Measurements from ENCODE around the gene MINAR2.

DNA sequence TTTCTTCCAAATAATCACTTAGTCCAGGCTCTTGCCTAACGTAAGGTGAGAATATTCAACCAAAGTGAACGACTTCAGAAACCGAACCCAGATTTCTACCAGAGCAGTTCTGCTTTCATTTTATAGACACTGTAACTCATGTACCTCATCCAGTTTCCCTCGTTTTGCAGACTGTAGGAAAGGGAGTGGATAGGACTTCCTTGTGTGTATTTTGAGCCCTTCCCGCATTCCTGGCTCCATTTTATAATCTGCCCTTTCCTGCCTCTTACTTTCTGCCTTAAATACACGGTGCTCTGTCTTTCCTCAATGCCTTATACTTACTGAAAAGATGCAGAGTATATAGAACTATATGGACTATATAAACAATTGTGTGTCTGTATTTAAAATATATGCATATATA, 20.8 kb downstream of the MINAR2 start:
- TF ChIP-seq POLR2AphosphoS5 (IDR thresholded peaks at IDR 0.05), result no peak
- TF ChIP-seq CTCF (IDR thresholded peaks at IDR 0.05 in 8 of 11, conservative IDR thresholded peaks at IDR 0.05 in 3 of 11), result no peak
